Mesendoderm (in vitro differentiated cells): ENCODE results near the gene RAB3C.

Experiments used
- DNase-seq: peaks from one replicate; pipeline ENCODE4 v3.0.0; 2013
- H2AK5ac ChIP-seq: 2 replicates; pipeline ENCODE4 v1.6.1; 2013; ENCODE audit warnings: low read length, inconsistent platforms
- H2BK120ac ChIP-seq: 2 replicates; pipeline ENCODE4 v1.6.1; 2013; ENCODE audit warnings: low read depth, mild to moderate bottlenecking, low read length, moderate library complexity, mixed read lengths
- H2BK15ac ChIP-seq: replicated peaks from 2 replicates; pipeline ENCODE4 v1.6.1; 2013; ENCODE audit warnings: low read depth, mild to moderate bottlenecking, moderate library complexity
- H2BK5ac ChIP-seq: 2 replicates; pipeline ENCODE4 v1.6.1; 2013; ENCODE audit warnings: low read length, inconsistent platforms
- H3K18ac ChIP-seq: 2 replicates; pipeline ENCODE4 v1.6.1; 2013; ENCODE audit warnings: mild to moderate bottlenecking, low read length, mixed read lengths
- H3K23ac ChIP-seq: one replicate; pipeline ENCODE4 v1.6.1; 2013; ENCODE audit warnings: low read length
- H3K27ac ChIP-seq: 2 replicates; pipeline ENCODE4 v1.5.1; 2013; ENCODE audit warnings: low read depth, mild to moderate bottlenecking, inconsistent platforms, low read length, moderate library complexity
- H3K27me3 ChIP-seq: 2 replicates; pipeline ENCODE4 v1.6.1; 2013; ENCODE audit warnings: low read length, control low read depth, mild to moderate bottlenecking, inconsistent platforms; ENCODE audit not compliant: insufficient read depth, poor library complexity
- H3K36me3 ChIP-seq: 2 replicates; pipeline ENCODE4 v1.6.1; 2013; ENCODE audit warnings: low read length, inconsistent platforms; ENCODE audit not compliant: control insufficient read depth, insufficient read depth
- H3K4ac ChIP-seq: one replicate; pipeline ENCODE4 v1.6.1; 2013; ENCODE audit warnings: low read depth, mild to moderate bottlenecking, low read length, moderate library complexity
- H3K4me1 ChIP-seq: 2 replicates; pipeline ENCODE4 v1.6.1; 2013; ENCODE audit warnings: low read depth, low read length, inconsistent platforms; ENCODE audit not compliant: control insufficient read depth
- H3K4me2 ChIP-seq: 2 replicates; pipeline ENCODE4 v1.6.1; 2013; ENCODE audit warnings: low read length
- H3K4me3 ChIP-seq: 2 replicates; pipeline ENCODE4 v1.5.1; 2013; ENCODE audit warnings: mild to moderate bottlenecking, low read length
- H3K56ac ChIP-seq: one replicate; pipeline ENCODE4 v1.6.1; 2013; ENCODE audit warnings: low read length
- H3K79me1 ChIP-seq: 2 replicates; pipeline ENCODE4 v1.6.1; 2013; ENCODE audit warnings: low read length, inconsistent platforms
- H3K79me2 ChIP-seq: 2 replicates; pipeline ENCODE4 v1.6.1; 2013; ENCODE audit warnings: mild to moderate bottlenecking, low read length; ENCODE audit not compliant: control insufficient read depth, insufficient read depth
- H3K9ac ChIP-seq: 2 replicates; pipeline ENCODE4 v1.6.1; 2013; ENCODE audit warnings: low read length, inconsistent platforms
- H4K5ac ChIP-seq: one replicate; pipeline ENCODE4 v1.6.1; 2013; ENCODE audit warnings: low read length
- H4K8ac ChIP-seq: one replicate; pipeline ENCODE4 v1.6.1; 2013; ENCODE audit warnings: low read depth, mild to moderate bottlenecking, control low read depth, low read length, moderate library complexity
- WGBS: extraction: QIAGEN DNeasy Blood & Tissue Kit; methylation state at CpG from one replicate; pipeline ENCODE4 v1.1.7; 2013; ENCODE audit warnings: low lambda C conversion rate, missing lambda C conversion rate; ENCODE audit not compliant: insufficient coverage; ENCODE audit errors: extremely low coverage; 5-methylcytosine and 5-hydroxymethylcytosine counted together

The RAB3C gene

GRCh38 chr5:58851153-58851552 is 268.3 kb downstream of the RAB3C start:
- H3K4ac ChIP-seq, result no peak overlapping the region
- H3K27me3 ChIP-seq, result no peaks in the 10 kb centered on the region
- no peak for DNase-seq
- H3K79me1 ChIP-seq, result no peaks in the 10 kb centered on the region
- H3K4me1 ChIP-seq, result no peaks in the 10 kb centered on the region
- H4K5ac ChIP-seq, result no peak overlapping the region
- H3K4me2 ChIP-seq, result no peak overlapping the region
- H3K56ac ChIP-seq, result no peak overlapping the region
- no peak overlapping the region for H3K18ac ChIP-seq
- H3K27ac ChIP-seq, result no peak overlapping the region
- no peaks in the 10 kb centered on the region for H3K36me3 ChIP-seq
- no peak overlapping the region for H3K23ac ChIP-seq
- no peak overlapping the region for H2AK5ac ChIP-seq
- no peak overlapping the region for H3K9ac ChIP-seq
- WGBS, result no CpG with 5 or more reads among the region's 7 CpGs
- H2BK15ac ChIP-seq, result no peak overlapping the region
- no peak overlapping the region for H2BK5ac ChIP-seq
- no peak overlapping the region for H4K8ac ChIP-seq
- H3K79me2 ChIP-seq, result no peaks in the 10 kb centered on the region
- H3K4me3 ChIP-seq, result no peak overlapping the region
- H2BK120ac ChIP-seq, result no peak overlapping the region

- Histone ChIP-seq H2AK5ac (no peak overlapping the region), H3K18ac (no peak overlapping the region), H3K79me2 (no peaks in the 10 kb centered on the region), H2BK15ac (no peak overlapping the region), H3K4me3 (no peak overlapping the region), H3K4me1 (no peaks in the 10 kb centered on the region), H3K9ac (no peak overlapping the region), H3K4me2 (no peak overlapping the region), H4K8ac (no peak overlapping the region), H3K79me1 (no peaks in the 10 kb centered on the region), H3K27ac (no peak overlapping the region), H3K56ac (no peak overlapping the region), H3K23ac (no peak overlapping the region), H3K27me3 (no peaks in the 10 kb centered on the region), H4K5ac (no peak overlapping the region), H3K36me3 (no peaks in the 10 kb centered on the region), H2BK5ac (no peak overlapping the region), H2BK120ac (no peak overlapping the region), H3K4ac (no peak overlapping the region)
- WGBS, result no CpG with 5 or more reads among the region's 5 CpGs
- no peak for DNase-seq
Measured at GRCh38 chr5:58851571-58851970, 268.7 kb downstream of the RAB3C start.

- Histone ChIP-seq H3K4ac (no peak overlapping the region), H3K4me3 (no peak overlapping the region), H3K36me3 (no peaks in the 10 kb centered on the region), H3K27me3 (no peaks in the 10 kb centered on the region), H2BK120ac (no peak overlapping the region), H4K5ac (no peak overlapping the region), H2AK5ac (no peak overlapping the region), H3K79me2 (no peaks in the 10 kb centered on the region), H4K8ac (no peak overlapping the region), H2BK15ac (no peak overlapping the region), H3K9ac (no peak overlapping the region), H3K4me2 (no peak overlapping the region), H3K4me1 (no peaks in the 10 kb centered on the region), H3K79me1 (no peaks in the 10 kb centered on the region), H2BK5ac (no peak overlapping the region), H3K27ac (no peak overlapping the region), H3K18ac (no peak overlapping the region), H3K56ac (no peak overlapping the region), H3K23ac (no peak overlapping the region)
- DNase-seq, result no peak
- WGBS, result no CpG with 5 or more reads among the region's 1 CpG
Measured at GRCh38 chr5:58852566-58852965, 269.7 kb downstream of the RAB3C start.

GRCh38 chr5:58854441-58854840 is 271.6 kb downstream of the RAB3C start:
- no peak overlapping the region for H2AK5ac ChIP-seq
- no peaks in the 10 kb centered on the region for H3K36me3 ChIP-seq
- H3K4me1 ChIP-seq, result no peaks in the 10 kb centered on the region
- no peak overlapping the region for H2BK5ac ChIP-seq
- H2BK120ac ChIP-seq, result no peak overlapping the region
- H3K4me2 ChIP-seq, result no peak overlapping the region
- no peak for DNase-seq
- WGBS, result no CpG with 5 or more reads among the region's 2 CpGs
- no peak overlapping the region for H4K8ac ChIP-seq
- H3K79me2 ChIP-seq, result no peaks in the 10 kb centered on the region
- no peak overlapping the region for H3K4ac ChIP-seq
- H4K5ac ChIP-seq, result no peak overlapping the region
- H3K27ac ChIP-seq, result no peak overlapping the region
- H3K79me1 ChIP-seq, result no peaks in the 10 kb centered on the region
- no peak overlapping the region for H3K56ac ChIP-seq
- no peaks in the 10 kb centered on the region for H3K27me3 ChIP-seq
- H3K23ac ChIP-seq, result no peak overlapping the region
- no peak overlapping the region for H3K4me3 ChIP-seq
- H3K9ac ChIP-seq, result no peak overlapping the region
- no peak overlapping the region for H3K18ac ChIP-seq
- no peak overlapping the region for H2BK15ac ChIP-seq

- Histone ChIP-seq H2AK5ac (no peak overlapping the region), H3K36me3 (no peaks in the 10 kb centered on the region), H2BK5ac (no peak overlapping the region), H3K4ac (no peak overlapping the region), H3K18ac (no peak overlapping the region), H4K5ac (no peak overlapping the region), H3K56ac (no peak overlapping the region), H3K79me2 (no peaks in the 10 kb centered on the region), H2BK15ac (no peak overlapping the region), H3K4me3 (no peak overlapping the region), H4K8ac (no peak overlapping the region), H3K4me2 (no peak overlapping the region), H3K23ac (no peak overlapping the region), H3K27ac (no peak overlapping the region), H3K27me3 (no peaks in the 10 kb centered on the region), H2BK120ac (no peak overlapping the region), H3K79me1 (no peaks in the 10 kb centered on the region), H3K4me1 (no peaks in the 10 kb centered on the region), H3K9ac (no peak overlapping the region)
- DNase-seq, result no peak
- WGBS, result no CpG with 5 or more reads among the region's 8 CpGs
Measured at GRCh38 chr5:58855851-58856739, 273.2 kb downstream of the RAB3C start.

DNA sequence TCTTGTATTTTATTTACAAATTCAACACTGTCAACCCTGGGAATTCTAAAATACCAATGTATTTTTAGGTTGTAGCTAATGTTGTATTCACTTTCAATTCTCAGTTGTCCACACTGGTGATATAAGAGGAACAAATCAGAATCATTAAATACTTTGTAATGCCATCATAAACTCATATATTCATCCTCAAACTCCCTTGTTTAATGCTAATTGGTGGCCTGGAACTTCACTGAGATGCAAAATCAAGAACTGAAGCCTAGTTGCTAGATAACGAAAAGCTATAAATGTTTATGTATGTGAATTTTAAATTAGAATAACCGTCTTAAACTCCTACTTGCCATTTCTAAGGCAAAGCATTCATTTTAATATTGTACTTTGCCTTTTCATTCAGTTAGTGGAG is 274.7 kb downstream of the RAB3C start:
- Histone ChIP-seq H2BK15ac (no peak overlapping the region), H3K4ac (no peak overlapping the region), H3K9ac (no peak overlapping the region), H3K79me1 (no peaks in the 10 kb centered on the region), H3K4me3 (no peak overlapping the region), H4K8ac (no peak overlapping the region), H2BK120ac (no peak overlapping the region), H3K23ac (no peak overlapping the region), H3K56ac (no peak overlapping the region), H3K36me3 (no peaks in the 10 kb centered on the region), H3K4me1 (no peaks in the 10 kb centered on the region), H4K5ac (no peak overlapping the region), H3K4me2 (no peak overlapping the region), H2AK5ac (no peak overlapping the region), H3K27me3 (no peaks in the 10 kb centered on the region), H3K18ac (no peak overlapping the region), H2BK5ac (no peak overlapping the region), H3K27ac (no peak overlapping the region), H3K79me2 (no peaks in the 10 kb centered on the region)
- no peak for DNase-seq
- no CpG with 5 or more reads among the region's 2 CpGs for WGBS
